HG03520 (cell line): ENCODE measurements around the gene PKLR.
"Not testable (repeated sequence)": the region's sequence is repeated elsewhere in the genome, so short reads cannot be mapped to it uniquely, and the experiment has no call there.

Source experiments
- ATAC-seq: cut with Tn5 transposase; IDR thresholded peaks from one replicate; pipeline ENCODE4 v1.9.1; 2021; ENCODE audit warnings: mild to moderate bottlenecking, moderate library complexity; ENCODE audit not compliant: unreplicated experiment

Gene PKLR

GRCh38 chr1:155260276-155260675, 41.0 kb downstream of the PKLR start:
- ATAC-seq = no peak

DNA sequence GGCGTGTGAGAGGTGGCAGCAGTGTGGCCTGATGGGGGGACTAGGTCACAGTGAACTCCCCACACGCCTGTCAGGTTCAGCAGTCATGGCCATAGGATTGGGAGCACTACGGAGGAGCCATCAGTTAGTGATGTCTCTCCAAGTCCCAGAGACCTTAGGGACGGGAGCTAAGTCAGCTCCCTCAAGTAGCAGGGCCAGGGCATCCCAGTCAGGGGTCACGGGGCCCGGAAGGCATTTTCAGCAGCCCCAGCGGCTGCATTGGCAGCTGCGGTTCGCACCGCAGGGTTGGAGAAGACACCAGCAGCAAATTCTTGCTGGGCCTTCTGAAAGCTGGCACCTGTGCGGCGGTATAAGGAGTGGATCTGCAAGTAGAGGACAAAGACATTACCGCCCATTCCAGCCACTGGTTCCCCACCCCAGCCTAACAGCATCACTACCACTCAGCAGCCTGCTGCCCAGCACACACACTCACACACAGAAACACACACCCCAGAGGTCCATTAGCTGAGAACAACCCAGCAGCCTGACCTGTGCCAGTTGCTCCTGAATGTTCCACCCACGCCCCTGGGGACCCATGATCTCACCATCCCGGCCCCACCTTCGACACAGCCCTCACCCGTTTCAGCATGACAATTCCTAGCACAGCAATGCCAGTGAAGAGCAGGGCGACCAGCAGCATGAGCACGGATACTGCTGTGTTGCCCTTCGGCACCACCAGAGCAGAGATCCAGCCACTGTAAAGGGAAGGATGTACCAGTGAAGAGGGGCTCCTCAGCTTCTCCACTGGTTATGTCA, 45.0 kb downstream of the PKLR start:
- no peak for ATAC-seq

DNA sequence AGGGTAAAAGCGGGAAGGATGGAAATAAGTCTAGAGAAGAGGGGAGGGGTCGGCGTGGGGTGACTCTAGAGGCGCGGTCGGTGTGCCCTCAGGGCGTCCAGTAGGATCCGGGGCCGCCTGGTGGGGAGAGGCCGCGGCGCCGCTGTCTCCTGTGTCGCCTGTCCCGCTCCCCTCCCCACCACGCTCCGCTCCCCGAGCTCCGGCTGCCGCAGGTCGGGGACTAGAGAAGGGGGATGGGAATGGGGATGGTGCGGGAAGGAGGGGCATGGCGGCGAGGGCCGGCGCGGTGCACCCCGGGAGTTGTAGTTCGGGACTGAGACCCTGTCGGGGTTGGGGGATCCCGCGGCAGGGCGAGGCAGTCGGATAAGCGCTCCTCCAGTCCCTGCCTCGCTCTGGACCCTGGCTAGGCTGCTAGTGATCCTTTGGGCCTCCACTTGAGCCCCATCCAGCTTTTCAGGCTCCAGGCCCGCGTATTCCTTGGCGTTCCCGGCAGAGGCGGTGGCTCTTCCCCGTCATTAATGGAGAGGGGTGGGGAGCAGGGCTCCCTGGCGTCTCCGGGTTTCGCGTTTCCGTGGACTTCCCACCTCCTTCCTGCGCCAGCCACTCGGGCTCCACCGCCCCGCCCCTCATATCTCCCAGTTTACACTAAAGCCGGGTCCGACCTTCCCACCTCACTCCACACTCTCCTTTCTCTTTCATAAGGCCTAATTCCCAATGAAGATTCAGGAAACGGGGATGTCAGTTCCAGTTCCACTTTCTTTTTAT, 45.8 kb downstream of the PKLR start, which contains the start of gene ENTREP3:
Gene ENTREP3, minus strand, starts transcription at position 241 of the 765 bp plus-strand sequence. CDS start 606 bp downstream, outside the sequence.
- ATAC-seq = no peak

GRCh38 chr1:155254714-155255242, 46.5 kb downstream of the PKLR start:
- no peak for ATAC-seq

DNA sequence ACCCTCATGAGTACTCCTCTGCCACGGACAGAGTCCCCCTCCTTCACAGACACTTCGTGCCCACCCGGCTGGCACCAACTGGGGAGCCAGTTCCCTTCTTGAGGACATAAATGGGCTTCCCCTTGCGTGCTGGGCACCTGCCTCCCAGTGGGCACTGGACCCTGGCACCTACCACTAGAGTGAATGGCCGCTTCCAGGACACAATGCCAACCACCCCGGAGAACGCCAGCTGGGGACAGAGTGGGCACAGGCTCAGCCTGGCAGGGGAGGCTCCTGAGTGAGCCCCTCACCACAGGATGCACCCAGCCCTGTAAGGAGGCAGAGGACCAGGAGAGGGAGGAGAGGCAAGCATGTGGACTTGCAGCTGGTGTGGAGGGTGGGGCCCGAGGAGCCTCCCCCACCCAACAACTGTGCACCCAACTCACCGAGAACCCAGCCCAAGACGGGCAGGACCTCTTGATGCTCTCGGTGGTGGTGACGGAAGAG, 47.0 kb downstream of the PKLR start:
- ATAC-seq = no peak

DNA sequence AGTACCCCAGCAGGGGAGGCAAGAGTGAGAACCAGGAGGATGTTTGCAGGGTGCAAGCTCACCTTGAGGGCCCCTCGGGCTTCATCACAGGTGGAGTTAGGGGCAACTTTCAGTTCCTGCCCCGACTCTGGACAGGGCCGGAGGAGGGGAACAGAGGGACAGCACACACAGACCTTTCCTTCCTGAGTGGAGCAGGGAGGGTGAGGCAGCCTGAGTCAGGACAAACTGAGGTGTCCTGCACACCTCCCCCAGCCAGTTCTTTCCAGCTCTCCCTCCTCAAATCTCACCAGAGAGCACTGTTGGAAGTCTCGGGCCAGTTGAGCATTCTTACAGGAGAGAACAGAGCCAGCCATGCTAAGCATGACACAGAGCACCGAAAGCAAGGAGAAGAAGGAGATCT, 47.4 kb downstream of the PKLR start:
- ATAC-seq = no peak

DNA sequence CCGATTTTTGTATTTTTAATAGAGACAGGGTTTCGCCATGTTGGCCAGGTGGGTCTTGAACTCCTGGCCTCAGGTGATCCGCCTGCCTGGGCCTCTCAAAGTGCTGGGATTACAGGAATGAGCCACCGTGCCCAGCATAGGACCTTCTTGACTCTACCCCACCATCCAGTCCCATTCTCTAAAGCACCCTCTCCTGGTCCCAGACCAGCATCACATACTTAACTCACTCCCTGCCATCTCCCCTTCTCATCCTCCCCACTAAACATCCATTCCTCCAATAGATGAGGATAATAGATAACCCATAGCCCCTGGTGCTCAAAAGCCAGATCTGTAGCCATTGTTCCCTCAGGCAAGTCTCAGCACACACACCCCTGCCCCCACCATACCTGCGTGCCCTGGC, 48.0 kb downstream of the PKLR start:
- no peak for ATAC-seq

DNA sequence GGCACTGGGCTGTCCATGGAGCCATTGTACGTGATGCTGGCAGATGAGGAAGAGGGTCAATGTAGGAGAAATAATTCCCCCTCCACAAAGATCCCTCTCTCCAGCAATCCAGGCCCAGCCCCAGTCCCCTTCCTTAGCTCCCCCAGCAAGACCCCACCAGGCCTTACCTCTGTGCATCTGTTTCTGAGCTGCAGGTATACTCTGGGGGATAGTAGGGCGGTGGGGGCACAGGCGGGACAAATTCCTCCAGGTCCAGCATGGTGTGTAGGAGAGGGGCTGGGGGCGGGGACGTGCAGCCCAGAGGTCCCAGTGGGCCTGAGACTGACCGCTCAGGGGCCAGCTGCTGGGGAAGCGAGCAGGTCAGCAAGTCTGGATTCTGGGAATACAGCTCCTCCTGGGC, 49.7 kb downstream of the PKLR start:
- no peak for ATAC-seq

GRCh38 chr1:155250633-155251449, 50.4 kb downstream of the PKLR start:
- ATAC-seq = peak; percentile 78

- ATAC-seq = peak; percentile 9
These were observed 51.0 kb downstream of the PKLR start for GRCh38 chr1:155250246-155250632.

GRCh38 chr1:155247667-155248553, 53.3 kb downstream of the PKLR start:
- no peak for ATAC-seq

DNA sequence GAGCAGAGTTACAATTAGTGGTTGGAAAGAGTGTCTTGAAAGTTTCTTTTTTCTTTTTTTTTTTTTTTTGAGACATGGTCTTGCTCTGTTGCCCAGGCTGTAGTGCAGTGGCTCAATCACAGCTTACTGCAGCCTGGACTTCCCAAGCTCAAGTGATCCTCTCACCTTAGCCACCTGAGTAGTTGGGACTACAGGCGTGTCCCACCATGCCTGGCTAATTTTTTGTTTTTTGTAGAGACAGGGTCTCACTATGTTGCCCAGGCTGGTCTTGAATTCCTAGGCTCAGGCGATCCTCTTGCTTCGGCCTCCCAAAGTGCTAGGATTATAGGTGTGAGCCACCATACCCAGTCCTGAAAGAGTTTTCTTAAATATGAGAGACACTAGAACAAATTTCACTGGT, 54.4 kb downstream of the PKLR start:
- ATAC-seq = not testable (repeated sequence)

DNA sequence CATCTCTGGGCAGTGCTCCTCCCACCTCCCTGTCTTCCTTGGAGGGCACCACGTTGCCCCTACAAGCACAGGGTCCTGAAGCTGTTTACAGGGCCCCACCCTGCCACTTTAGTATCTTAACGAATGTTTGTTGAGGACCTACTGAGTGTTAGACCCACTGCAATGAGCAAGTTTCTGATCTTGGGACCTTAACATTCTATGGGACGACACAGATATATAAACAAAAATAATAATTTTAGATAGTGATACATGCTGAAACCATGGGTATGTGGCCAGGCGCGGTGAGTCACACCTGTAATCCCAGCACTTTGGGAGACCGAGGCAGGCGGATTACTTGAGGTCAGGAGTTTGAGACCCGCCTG, 56.1 kb downstream of the PKLR start:
- ATAC-seq = no peak

GRCh38 chr1:155244368-155245162, 56.7 kb downstream of the PKLR start:
- ATAC-seq = peak; percentile 78

GRCh38 chr1:155242805-155243358, 58.4 kb downstream of the PKLR start:
- no peak for ATAC-seq

DNA sequence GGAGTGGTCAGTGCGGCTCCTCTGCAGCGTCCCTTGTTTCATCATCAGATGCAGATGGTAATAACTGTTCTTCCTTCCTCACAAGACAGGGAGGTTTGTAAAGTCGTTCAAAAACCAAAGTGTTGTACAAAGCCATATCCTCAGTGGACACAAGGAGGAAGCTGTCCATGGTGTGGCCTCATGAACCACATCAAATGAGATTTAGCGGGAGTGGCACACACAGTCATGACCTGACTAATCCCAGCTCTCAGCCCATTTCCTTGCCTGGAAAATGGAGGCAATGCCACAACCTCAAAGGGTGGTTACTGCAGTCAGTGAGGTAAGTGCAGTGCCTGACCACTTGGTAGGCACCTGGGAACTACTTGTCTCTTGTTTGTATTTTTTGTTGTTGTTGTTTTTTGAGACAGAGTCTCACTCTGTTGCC, 59.4 kb downstream of the PKLR start:
- ATAC-seq = no peak

- no peak for ATAC-seq
These were observed 60.1 kb downstream of the PKLR start for GRCh38 chr1:155241069-155241679.
